Neural cell (in vitro differentiated cells): ENCODE measurements around the gene FIBCD1. TPM values are rescaled to one million over a fixed set of nuclear protein-coding genes. Genes with fewer than 3 reads are reported as not detected.

Source experiments
- H2AFZ ChIP-seq: fragments of 200-600, 300-800 bp; sonication (generic), shearing (Covaris generic); 2 replicates; pipeline ENCODE4 v1.6.0; 2014; ENCODE audit warnings: low read depth, mild to moderate bottlenecking, antibody characterized with exemption, low read length, moderate library complexity
- H3F3A ChIP-seq: fragments of 200-600 bp; shearing (Covaris generic); 2 replicates; pipeline ENCODE4 v1.6.1; 2016; ENCODE audit warnings: mild to moderate bottlenecking, moderate library complexity, mixed read lengths, antibody characterized with exemption, low read length; ENCODE audit not compliant: insufficient read depth, poor library complexity, severe bottlenecking
- H3K27ac ChIP-seq: fragments of 200-600, 300-800 bp; sonication (generic), shearing (Covaris generic); 2 replicates; pipeline ENCODE4 v1.5.1; 2014; ENCODE audit warnings: mild to moderate bottlenecking, low read length, moderate library complexity
- H3K27me3 ChIP-seq: fragments of 300-800, 200-600 bp; sonication (generic), shearing (Covaris generic); 2 replicates; pipeline ENCODE4 v1.6.0; 2014; ENCODE audit warnings: mild to moderate bottlenecking, low read depth, low read length, moderate library complexity; ENCODE audit not compliant: insufficient read depth
- H3K36me3 ChIP-seq: fragments of 300-800, 200-600 bp; sonication (generic), shearing (Covaris generic); 2 replicates; pipeline ENCODE4 v1.5.1; 2014; ENCODE audit warnings: mild to moderate bottlenecking, antibody characterized with exemption, low read length, moderate library complexity; ENCODE audit not compliant: insufficient read depth
- H3K4me2 ChIP-seq: fragments of 300-800, 200-600 bp; sonication (generic), shearing (Covaris generic); 2 replicates; pipeline ENCODE4 v1.6.0; 2014; ENCODE audit warnings: mild to moderate bottlenecking, low read length
- H3K4me3 ChIP-seq: fragments of 300-800, 200-600 bp; sonication (generic), shearing (Covaris generic); 2 replicates; pipeline ENCODE4 v1.5.1; 2014; ENCODE audit warnings: mild to moderate bottlenecking, low read length, moderate library complexity
- H3K79me2 ChIP-seq: fragments of 200-600 bp; shearing (Covaris generic); replicated peaks from 2 replicates; pipeline ENCODE4 v1.6.0; 2014; ENCODE audit warnings: mild to moderate bottlenecking, low read length, moderate library complexity; ENCODE audit not compliant: insufficient read depth
- H3K9ac ChIP-seq: fragments of 300-800, 200-600 bp; sonication (generic), shearing (Covaris generic); 2 replicates; pipeline ENCODE4 v1.6.1; 2016; ENCODE audit warnings: mild to moderate bottlenecking, low read length, mixed read lengths
- H3K9me2 ChIP-seq: fragments of 200-600 bp; shearing (Covaris generic); 2 replicates; pipeline ENCODE4 v1.6.1; 2016; ENCODE audit warnings: mild to moderate bottlenecking, low read length, mixed read lengths; ENCODE audit not compliant: insufficient read depth
- H3K9me3 ChIP-seq: fragments of 200-600, 300-800 bp; sonication (generic), shearing (Covaris generic); 2 replicates; pipeline ENCODE4 v1.6.1; 2016; ENCODE audit warnings: mild to moderate bottlenecking, mixed run types, low read length, moderate library complexity, mixed read lengths
- H4K20me1 ChIP-seq: fragments of 200-600 bp; shearing (Covaris generic); 2 replicates; pipeline ENCODE4 v1.6.1; 2016; ENCODE audit warnings: mild to moderate bottlenecking, mixed run types; ENCODE audit not compliant: insufficient read depth
- EP300 ChIP-seq: fragments of 450-650 bp; conservative IDR thresholded peaks from 2 replicates; pipeline ENCODE4 v1.6.1; 2014; ENCODE audit warnings: antibody characterized with exemption, mild to moderate bottlenecking, moderate library complexity; ENCODE audit not compliant: poor library complexity, severe bottlenecking
- EZH2 ChIP-seq: fragments of 200-600, 300-800 bp; shearing (Covaris generic), sonication (generic); IDR thresholded peaks from 2 replicates; pipeline ENCODE4 v1.6.1; 2014; ENCODE audit warnings: antibody characterized with exemption, low read length, borderline replicate concordance, mild to moderate bottlenecking; ENCODE audit not compliant: insufficient read depth, poor library complexity, severe bottlenecking
- MXI1 ChIP-seq: fragments of 450-650 bp; conservative IDR thresholded peaks from 2 replicates; pipeline ENCODE4 v1.6.1; 2014; ENCODE audit warnings: antibody characterized with exemption, mild to moderate bottlenecking; ENCODE audit not compliant: poor library complexity, severe bottlenecking
- POLR2AphosphoS5 ChIP-seq: IDR thresholded peaks from 2 replicates; pipeline ENCODE4 v1.6.1; 2012
- RAD21 ChIP-seq: fragments of 450-650 bp; conservative IDR thresholded peaks from 2 replicates; pipeline ENCODE4 v1.6.1; 2014; ENCODE audit warnings: antibody characterized with exemption, mild to moderate bottlenecking, moderate library complexity
- SMC3 ChIP-seq: fragments of 450-650 bp; conservative IDR thresholded peaks from 2 replicates; pipeline ENCODE4 v1.6.1; 2014; ENCODE audit warnings: antibody characterized with exemption, mild to moderate bottlenecking, moderate library complexity; ENCODE audit not compliant: poor library complexity
- TAF1 ChIP-seq: IDR thresholded peaks from 2 replicates; pipeline ENCODE4 v1.6.1; 2012; ENCODE audit warnings: low read depth
- polyA plus RNA-seq: library from polyadenylated mRNA; depleted of rRNA; stranded (reverse); fragments of >200 nt; gene quantifications from 2 replicates; pipeline ENCODE4 v1.2.3, GENCODE V29; 2014
- TF ChIP-seq, protein P1 (sequence below): IDR thresholded peaks from 2 replicates; pipeline ENCODE4 v1.6.1; 2012; ENCODE audit warnings: borderline replicate concordance
- TF ChIP-seq, protein P2 (sequence below): fragments of 450-650 bp; IDR thresholded peaks from 2 replicates; pipeline ENCODE4 v1.5.1; 2014; ENCODE audit warnings: antibody characterized with exemption, mild to moderate bottlenecking, moderate library complexity; ENCODE audit not compliant: poor library complexity, severe bottlenecking

The FIBCD1 gene
- polyA plus RNA-seq, 1 donor from 2014 or later: 2.7 TPM

DNA sequence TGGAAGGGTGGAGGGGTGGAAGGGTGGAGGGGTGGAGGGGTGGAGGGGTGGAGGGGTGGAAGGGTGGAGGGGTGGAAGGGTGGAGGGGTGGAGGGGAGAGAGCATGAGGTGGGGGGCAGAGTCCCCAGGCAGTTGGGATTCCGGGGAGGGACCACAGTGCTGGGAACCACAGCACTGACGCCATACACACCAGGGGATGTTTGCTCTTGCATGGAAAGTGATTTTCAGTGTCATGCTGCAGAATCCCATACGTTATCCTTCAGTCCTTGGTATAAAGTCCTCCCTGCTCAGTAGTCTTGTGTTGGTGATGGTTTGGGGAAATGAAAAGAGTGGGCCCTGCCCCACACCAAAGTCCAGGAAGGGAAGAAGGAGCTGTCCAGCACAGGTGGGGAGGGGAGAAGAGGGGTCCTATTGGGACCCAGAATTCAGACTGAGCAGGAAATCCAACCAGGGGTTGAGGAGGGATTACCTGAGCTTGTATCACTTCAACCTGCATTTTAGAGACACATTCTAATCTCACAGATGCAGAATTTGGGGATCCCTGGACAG lies 5.5 kb upstream of the FIBCD1 start (continued):
- no peak for TF ChIP-seq EZH2

DNA sequence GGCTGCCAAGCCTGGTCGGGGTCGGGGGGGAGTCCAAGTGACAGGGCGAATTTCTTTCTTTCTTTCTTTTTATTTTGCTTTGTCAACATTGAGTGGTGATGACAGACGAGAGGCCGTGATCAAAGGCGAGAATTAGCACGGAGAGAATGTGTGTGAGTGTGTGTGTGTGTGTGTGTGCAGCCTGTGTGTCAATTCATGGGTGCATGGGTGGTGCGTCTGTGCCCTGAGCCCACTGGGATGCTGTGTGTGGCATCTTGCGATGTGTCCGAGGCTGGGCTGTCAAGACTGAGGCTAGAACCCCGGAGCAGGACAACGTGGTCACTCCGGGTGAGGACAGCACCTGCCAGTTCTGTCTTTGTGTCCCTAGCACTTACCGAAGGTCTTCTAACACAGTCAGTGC lies 4.7 kb upstream of the FIBCD1 start:
- no peak overlapping the region for H2AFZ ChIP-seq
- H3F3A ChIP-seq: no peaks in the 10 kb centered on the region
- no peaks in the 10 kb centered on the region for H3K9me2 ChIP-seq
- no peak overlapping the region for H3K4me2 ChIP-seq
- H3K27me3 ChIP-seq: peaks cover 33% of the 10 kb centered on the region
- no peaks in the 10 kb centered on the region for H3K36me3 ChIP-seq
- no peak overlapping the region for H3K4me3 ChIP-seq
- H3K9ac ChIP-seq: no peak overlapping the region
- no peaks in the 10 kb centered on the region for H4K20me1 ChIP-seq
- no peak for TF ChIP-seq SMC3
- TF ChIP-seq, protein P1, sequence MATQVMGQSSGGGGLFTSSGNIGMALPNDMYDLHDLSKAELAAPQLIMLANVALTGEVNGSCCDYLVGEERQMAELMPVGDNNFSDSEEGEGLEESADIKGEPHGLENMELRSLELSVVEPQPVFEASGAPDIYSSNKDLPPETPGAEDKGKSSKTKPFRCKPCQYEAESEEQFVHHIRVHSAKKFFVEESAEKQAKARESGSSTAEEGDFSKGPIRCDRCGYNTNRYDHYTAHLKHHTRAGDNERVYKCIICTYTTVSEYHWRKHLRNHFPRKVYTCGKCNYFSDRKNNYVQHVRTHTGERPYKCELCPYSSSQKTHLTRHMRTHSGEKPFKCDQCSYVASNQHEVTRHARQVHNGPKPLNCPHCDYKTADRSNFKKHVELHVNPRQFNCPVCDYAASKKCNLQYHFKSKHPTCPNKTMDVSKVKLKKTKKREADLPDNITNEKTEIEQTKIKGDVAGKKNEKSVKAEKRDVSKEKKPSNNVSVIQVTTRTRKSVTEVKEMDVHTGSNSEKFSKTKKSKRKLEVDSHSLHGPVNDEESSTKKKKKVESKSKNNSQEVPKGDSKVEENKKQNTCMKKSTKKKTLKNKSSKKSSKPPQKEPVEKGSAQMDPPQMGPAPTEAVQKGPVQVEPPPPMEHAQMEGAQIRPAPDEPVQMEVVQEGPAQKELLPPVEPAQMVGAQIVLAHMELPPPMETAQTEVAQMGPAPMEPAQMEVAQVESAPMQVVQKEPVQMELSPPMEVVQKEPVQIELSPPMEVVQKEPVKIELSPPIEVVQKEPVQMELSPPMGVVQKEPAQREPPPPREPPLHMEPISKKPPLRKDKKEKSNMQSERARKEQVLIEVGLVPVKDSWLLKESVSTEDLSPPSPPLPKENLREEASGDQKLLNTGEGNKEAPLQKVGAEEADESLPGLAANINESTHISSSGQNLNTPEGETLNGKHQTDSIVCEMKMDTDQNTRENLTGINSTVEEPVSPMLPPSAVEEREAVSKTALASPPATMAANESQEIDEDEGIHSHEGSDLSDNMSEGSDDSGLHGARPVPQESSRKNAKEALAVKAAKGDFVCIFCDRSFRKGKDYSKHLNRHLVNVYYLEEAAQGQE: no peak
- TF ChIP-seq POLR2AphosphoS5: no peak
- TF ChIP-seq TAF1: no peak
- TF ChIP-seq EP300: no peak
- no peak for TF ChIP-seq MXI1
- TF ChIP-seq RAD21: no peak
- TF ChIP-seq, protein P2, sequence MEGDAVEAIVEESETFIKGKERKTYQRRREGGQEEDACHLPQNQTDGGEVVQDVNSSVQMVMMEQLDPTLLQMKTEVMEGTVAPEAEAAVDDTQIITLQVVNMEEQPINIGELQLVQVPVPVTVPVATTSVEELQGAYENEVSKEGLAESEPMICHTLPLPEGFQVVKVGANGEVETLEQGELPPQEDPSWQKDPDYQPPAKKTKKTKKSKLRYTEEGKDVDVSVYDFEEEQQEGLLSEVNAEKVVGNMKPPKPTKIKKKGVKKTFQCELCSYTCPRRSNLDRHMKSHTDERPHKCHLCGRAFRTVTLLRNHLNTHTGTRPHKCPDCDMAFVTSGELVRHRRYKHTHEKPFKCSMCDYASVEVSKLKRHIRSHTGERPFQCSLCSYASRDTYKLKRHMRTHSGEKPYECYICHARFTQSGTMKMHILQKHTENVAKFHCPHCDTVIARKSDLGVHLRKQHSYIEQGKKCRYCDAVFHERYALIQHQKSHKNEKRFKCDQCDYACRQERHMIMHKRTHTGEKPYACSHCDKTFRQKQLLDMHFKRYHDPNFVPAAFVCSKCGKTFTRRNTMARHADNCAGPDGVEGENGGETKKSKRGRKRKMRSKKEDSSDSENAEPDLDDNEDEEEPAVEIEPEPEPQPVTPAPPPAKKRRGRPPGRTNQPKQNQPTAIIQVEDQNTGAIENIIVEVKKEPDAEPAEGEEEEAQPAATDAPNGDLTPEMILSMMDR: no peak
- TF ChIP-seq EZH2: no peak
- no peak overlapping the region for H3K27ac ChIP-seq
- H3K9me3 ChIP-seq: no peaks in the 10 kb centered on the region
- H3K79me2 ChIP-seq: no peaks in the 10 kb centered on the region

DNA sequence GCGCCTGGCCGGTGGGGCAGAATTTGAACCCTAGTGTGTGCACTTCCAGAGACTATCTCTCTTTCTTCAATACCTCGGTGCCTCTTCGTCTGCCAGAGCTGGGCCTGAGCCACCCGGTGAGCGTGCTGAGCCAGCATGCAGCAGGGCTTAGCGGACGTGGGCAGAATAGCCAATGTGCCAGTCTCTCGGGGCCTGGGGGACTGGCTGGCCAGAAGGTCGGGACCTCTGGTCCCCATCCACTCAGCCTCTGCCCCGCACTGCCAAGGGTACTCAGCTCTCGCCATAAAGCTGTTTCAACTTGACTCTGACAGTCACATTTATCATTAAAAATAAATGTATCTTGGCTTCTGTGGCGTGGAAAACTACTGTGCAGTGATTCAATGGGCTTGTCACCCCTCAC lies 4.2 kb upstream of the FIBCD1 start:
- no peaks in the 10 kb centered on the region for H3K36me3 ChIP-seq
- no peaks in the 10 kb centered on the region for H3K79me2 ChIP-seq
- no peak overlapping the region for H3K4me2 ChIP-seq
- no peak overlapping the region for H2AFZ ChIP-seq
- H3K27me3 ChIP-seq: peaks cover 36% of the 10 kb centered on the region
- H3K4me3 ChIP-seq: no peak overlapping the region
- no peaks in the 10 kb centered on the region for H3F3A ChIP-seq
- no peaks in the 10 kb centered on the region for H4K20me1 ChIP-seq
- no peak overlapping the region for H3K27ac ChIP-seq
- H3K9me2 ChIP-seq: no peaks in the 10 kb centered on the region
- no peak for TF ChIP-seq MXI1
- no peak for TF ChIP-seq EZH2
- H3K9me3 ChIP-seq: no peaks in the 10 kb centered on the region
- H3K9ac ChIP-seq: no peak overlapping the region
